Measurements from ENCODE around the gene ADCY6.

Gene ADCY6

DNA sequence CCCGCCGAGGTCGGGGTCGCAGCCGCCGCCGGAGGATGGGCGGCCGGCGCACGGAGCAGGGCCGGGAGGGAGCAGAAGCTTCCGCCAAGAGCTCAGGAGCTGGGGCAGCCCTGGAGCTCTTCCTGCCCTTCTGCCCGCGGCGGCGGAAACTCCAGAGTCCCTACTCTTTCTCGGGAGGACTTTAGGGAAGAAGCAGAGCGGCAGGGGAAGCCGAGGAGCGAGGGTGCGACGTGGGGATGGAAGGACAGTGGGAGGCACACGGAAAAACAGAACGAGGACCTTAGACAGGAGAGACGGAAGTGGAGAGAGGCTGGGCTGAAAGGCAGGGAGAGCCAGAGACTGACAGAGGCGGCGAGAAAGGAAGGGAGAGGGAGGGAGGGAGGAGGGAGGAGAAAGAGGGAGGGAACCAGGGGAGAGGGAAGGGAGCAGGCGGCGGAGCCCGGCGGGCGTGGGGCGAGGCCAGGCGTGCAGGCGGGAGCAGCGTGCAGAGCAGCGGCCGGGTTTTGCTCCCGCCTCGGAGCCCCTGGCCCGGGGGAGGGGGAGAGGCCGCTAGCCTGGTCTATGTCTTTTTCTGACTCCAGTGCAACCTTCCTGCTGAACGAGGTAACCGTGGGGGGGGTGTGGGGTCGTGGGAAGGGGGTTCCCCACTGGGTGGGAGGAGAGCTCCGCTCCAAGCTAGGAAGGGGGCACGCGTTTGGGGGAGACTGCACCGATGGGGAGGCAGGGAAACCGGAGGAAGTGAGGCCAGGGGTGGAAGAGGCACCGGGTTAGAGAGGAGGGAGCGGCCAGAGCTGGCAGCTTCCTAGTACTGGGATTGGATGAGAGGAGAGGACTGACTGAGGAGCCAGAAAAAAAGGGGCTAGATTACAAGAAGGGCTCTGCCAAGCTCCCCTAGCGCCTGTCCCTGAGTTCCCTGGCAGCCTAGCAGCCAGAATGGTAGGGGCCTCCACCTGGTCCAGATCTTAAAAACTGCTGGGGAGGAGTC, 26.5 kb upstream of the ADCY6 start:
- DNase-seq (ENCODE audit: low read depth, low spot score), result no peak

DNA sequence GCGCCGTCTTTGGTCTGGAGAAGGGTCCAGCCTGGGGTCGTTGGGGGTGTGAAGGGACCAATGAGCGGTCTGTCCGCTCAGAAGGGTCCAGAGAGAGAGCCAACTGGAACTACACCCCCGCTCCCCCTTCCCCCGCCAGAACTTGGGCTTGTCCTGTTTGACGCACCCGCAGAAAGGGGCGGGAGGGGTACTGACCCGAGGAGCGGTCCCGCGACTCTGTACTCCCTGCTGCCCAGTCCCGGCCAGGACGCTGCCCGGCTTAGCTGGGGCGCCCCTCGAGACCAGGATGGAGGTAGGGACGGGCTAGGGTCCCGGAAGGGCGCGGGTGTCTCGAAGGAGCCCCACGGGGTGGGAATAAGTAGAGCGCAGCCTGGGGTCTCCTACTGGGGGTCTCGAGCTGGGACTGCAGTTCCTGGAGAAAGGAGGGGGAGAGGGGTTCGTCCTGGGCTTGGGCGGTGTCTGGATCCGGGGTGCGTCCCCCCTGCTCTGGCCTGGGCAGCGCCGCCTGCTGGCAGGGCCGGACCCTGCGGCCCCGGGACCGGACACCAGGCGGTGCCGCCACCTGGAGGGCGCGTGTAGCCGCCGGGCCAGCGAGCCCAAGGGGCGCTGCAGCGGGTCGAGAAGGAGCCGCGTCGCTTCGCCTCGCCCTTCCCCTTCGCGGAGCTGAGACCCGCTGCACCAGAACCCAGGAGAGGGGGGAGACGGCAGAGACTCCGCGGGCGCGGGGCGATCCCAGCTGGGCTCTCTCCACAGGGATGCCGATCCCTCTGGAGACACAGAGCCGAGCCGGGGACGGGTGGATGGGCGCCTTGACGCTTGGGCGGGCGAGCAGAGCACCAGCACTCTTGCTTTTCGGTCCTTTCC, 25.6 kb upstream of the ADCY6 start:
- DNase-seq (ENCODE audit: low read depth, low spot score), result no peak

- DNase-seq (ENCODE audit: low read depth, low spot score), result no peak
Measured at GRCh38 chr12:48813465-48814261, 24.8 kb upstream of the ADCY6 start.

DNA sequence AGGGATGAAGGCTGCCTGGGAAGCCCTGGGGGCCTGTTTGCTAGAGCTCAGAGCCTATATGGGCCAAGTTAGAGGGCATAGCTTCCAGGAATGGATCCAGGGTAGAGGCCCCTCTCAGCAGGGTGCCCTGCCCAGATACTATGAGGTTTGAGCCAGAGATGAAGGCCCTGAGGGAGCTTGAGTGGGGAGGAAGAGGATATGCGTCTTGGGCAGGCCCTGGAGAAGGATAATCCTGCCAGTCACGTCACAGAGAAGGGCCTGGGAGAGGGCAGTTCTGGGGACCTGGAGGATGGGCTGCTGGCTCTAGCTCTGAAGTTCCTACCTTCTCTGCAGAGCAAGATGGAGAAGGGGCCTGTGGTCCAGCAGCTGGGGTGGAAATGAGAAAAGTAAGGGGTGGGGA, 23.5 kb upstream of the ADCY6 start:
- no peak for DNase-seq (ENCODE audit: low read depth, low spot score)

DNA sequence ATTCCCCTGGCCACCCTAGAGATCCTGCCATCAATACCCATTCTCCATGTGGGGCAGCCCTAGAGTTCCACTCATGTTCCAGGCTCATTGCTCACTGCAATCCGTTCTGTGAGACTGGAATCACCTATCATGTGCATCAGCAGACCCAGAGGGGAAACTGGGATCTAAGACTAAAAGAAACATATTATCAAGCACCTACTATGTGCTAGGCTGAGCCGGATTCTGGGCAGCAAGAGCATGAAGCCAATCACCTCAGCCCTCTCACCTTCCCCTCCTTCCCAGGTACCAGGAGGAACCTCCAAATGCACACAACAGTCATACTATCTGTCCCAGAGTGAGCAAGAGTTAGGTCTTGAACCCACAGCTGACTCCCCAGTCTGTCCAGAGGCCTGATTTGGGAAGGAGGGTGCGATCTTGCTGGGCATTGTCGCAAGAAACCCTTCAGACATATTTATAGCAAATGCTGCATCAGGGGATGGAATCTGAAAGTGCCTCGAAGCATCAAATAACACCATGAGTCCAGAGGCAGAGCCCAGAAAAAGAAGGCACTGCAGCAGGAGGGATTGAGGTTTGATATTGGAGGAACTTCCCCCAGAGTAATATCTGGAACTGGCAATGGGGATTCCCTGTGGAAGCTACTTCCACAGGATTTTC, 22.7 kb upstream of the ADCY6 start:
- no peak for DNase-seq (ENCODE audit: low read depth, low spot score)

GRCh38 chr12:48810903-48811431, 22.1 kb upstream of the ADCY6 start:
- DNase-seq (ENCODE audit: low read depth, low spot score), result no peak

GRCh38 chr12:48807981-48808380, 19.1 kb upstream of the ADCY6 start:
- DNase-seq (ENCODE audit: low read depth, low spot score), result no peak

DNA sequence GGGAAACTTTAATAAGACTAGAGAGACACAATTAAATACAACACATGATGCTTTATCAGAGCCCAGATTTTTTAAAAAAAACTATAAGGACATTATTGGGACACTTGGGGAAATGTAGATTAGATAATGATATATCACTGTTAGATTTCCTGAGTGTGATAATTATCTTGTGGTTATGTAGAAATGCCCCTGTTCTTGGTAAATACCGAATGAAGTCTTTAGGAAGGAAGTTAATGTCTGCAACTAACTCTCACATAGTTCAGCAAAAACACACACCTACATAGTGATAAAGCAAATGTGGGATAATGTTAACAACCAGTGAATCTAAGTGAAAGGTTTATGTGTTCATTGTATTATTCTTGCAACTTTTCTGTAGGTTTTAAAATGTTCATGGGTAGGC, 14.8 kb upstream of the ADCY6 start:
- no peak for DNase-seq (ENCODE audit: low read depth, low spot score)

DNA sequence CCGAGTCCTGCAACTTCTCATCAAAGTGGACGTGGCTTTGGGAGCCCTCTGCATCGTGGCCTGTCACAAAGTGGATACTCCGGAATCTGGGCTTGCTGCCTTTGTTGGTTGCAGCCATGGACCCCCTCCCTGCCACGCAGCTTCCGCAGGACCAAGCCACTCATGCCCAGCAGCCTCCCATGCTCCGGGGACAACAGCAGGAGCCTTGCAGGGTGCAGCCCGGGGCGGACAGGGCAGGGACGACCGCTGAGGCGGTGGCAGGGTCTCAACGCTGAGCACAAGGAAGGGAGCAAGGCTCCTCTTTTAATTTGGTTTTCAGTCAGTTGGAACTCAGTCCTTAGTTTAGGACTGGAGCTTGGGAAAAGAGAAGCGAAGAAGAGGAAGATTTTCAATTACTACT, 12.1 kb upstream of the ADCY6 start:
- DNase-seq (ENCODE audit: low read depth, low spot score), result no peak

DNA sequence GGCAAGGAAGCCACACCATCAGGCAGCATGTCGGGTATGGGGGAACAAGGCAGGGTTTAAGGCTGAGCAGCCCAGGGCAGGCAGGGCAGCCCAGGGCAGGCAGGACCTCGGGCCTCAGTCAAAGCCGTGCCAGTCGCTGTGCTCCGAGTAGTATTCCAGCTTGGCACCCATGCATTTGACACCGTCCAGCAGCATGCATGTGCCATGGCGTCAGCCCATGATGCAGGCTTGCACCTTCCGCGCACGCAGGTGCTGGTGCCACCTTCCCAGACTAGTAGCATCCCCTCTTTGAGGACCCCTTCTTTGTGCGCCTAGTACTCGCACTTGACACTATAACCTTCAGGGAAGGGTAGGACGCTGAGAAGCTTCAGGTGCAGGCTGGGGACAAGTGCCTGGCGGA, 11.6 kb upstream of the ADCY6 start:
- no peak for DNase-seq (ENCODE audit: low read depth, low spot score)

DNA sequence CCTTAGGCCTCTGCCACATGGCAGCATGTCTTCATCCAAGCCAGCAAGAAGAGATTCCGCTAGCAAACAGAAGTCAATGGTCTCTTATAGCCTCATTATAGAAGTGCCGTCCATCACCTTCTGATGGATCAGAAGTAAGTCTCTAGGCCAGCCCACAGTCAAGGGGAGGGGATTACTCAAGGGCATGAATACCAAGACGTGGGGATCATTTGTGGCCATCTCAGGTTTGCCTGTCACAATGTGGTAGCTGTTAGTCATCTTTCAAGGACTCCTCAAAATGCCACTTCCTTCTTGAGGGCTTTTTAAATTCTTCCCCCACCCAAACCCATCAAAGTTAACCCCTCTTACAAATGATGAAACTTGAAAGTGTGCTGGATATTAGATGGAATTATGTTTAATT, 8.1 kb upstream of the ADCY6 start:
- no peak for DNase-seq (ENCODE audit: low read depth, low spot score)

DNA sequence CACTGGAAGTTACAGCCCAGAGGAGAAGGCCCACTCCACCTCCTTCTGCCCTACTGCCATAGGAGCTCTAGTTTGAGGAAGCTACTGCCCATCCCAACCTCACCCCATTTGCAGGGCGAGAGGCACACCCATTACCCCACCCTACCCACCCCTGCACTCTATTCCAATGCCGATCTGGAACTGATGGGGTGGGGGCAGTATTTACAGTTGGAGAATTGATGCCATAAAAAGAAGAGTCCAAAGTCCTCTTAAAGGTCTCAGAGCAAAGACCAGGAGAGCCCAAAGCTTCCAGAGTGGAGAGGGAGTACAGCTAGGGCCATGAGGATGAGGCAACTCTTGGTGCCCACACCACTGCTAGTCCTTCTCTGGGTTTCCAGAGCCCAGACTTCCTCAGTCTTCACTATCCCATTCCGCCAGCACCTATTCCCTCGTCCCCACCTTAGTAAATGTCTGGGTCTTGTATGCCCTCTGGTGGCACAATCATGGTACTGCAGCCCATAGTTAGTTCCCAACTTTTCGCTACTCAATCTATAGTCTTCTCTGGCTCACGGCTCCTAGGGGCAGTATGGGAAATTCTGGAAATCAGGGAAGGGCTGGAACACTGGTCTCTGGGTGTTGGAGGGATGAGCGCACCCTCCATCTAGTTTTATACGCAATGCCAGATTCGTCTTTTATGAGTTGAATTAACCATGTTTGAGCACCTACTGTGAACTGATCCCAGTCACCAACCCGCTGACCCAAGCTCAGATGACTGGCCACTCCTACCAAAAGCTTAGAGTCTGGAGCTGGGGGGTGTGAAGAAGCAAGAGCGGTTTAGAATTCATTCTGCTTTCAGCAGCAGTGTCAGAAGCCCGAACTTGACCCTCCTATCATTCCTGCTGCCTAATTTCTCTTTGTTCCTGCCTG, 6.9 kb upstream of the ADCY6 start:
- no peak for DNase-seq (ENCODE audit: low read depth, low spot score)

DNA sequence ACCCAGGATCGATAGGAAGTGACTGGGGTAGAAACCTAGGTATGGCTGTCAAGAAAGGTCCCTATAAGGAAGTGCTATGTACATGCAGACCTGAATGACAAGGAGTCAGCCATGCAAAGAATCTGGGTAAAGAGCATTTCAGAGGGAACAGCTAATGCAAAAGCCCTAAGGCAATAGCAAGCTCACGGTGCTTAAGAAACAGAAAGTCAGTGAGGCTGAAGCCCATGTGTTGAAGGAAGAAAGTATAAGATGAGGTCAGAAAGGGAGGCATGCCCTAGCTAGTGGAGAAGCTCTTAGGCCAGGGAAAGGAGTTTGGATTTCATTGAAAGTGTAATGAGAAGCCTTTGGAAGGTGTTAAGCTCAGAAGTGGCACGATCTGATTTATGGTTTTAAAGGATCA, 6.0 kb upstream of the ADCY6 start:
- no peak for DNase-seq (ENCODE audit: low read depth, low spot score)

- no peak for DNase-seq (ENCODE audit: low read depth, low spot score)
Measured at GRCh38 chr12:48793696-48794095, 4.8 kb upstream of the ADCY6 start.

GRCh38 chr12:48789858-48790326, 1.0 kb upstream of the ADCY6 start:
- DNase-seq (ENCODE audit: low read depth, low spot score), result no peak

GRCh38 chr12:48788524-48788853, 400 bp downstream of the ADCY6 start:
- DNase-seq (ENCODE audit: low read depth, low spot score), result no peak

- DNase-seq (ENCODE audit: low read depth, low spot score), result no peak
Measured at GRCh38 chr12:48787791-48788523, 932 bp downstream of the ADCY6 start.

GRCh38 chr12:48786591-48787544, 2.0 kb downstream of the ADCY6 start:
- DNase-seq (ENCODE audit: low read depth, low spot score), result no peak

Measured in iPS DF 19.7 (cell line).